H1 (cell line): ENCODE results near the gene C1S. TPM values are rescaled to one million over a fixed set of nuclear protein-coding genes. Genes with fewer than 3 reads are reported as not detected.

Source experiments
- CEBPB ChIP-seq: IDR thresholded peaks from 2 replicates; pipeline ENCODE4 v1.6.1; 2012; ENCODE audit warnings: low read depth, low read length
- MAFK ChIP-seq: IDR thresholded peaks from 2 replicates; pipeline ENCODE4 v1.6.1; 2012; ENCODE audit warnings: low read depth, mild to moderate bottlenecking, improper control_type of control experiment, low read length
- RBBP5 ChIP-seq: IDR thresholded peaks from 2 replicates; pipeline ENCODE4 v1.7.1; 2012; ENCODE audit warnings: low read depth, mild to moderate bottlenecking, inconsistent platforms, low read length, moderate library complexity, borderline replicate concordance
- SP4 ChIP-seq: IDR thresholded peaks from 2 replicates; pipeline ENCODE4 v1.6.1; 2012; ENCODE audit warnings: low read length, inconsistent platforms
- SUZ12 ChIP-seq: fragments of 200-600 bp; sonication (generic); IDR thresholded peaks from 2 replicates; pipeline ENCODE4 v1.6.1; 2012; ENCODE audit warnings: mild to moderate bottlenecking, inconsistent platforms, low read length, moderate library complexity, mixed read lengths
- polyA plus RNA-seq, 7 experiments: library from polyadenylated mRNA; depleted of rRNA in 3 of 7; stranded (reverse) in 5 of 7; unstranded in 2 of 7; fragments of >200 nt in 5 of 7; fragments of 200-250 nt in 2 of 7; gene quantifications; 1 replicate in 5 of 7; 2 replicates in 1 of 7; 4 replicates in 1 of 7; pipeline versions ENCODE4 v1.2.1 to v1.2.3, GENCODE V29; 2011 to 2013; ENCODE audit warnings: missing spikeins in 2 of 7, mixed read lengths in 2 of 7
- total RNA-seq: library from RNA; stranded (reverse); fragmentation: NEBNext Ultra II Directional; extraction: Animal tissue kit (Norgen Biotek cat#: 25700); gene quantifications from 2 replicates; pipeline ENCODE4 v1.2.1, GENCODE V29; 2021
- TF ChIP-seq, protein P1 (sequence below), 3 experiments: IDR thresholded peaks; 1 replicate in 2 of 3; 2 replicates in 1 of 3; pipeline versions ENCODE4 v1.5.1 to v1.6.1; 2011; ENCODE audit warnings: low read length in 3 of 3, mild to moderate bottlenecking in 3 of 3, inconsistent platforms in 2 of 3, low read depth in 1 of 3, moderate library complexity in 1 of 3; ENCODE audit not compliant: insufficient read depth in 1 of 3; ENCODE audit errors: control extremely low read depth in 1 of 3

The C1S gene
- total and polyA plus RNA-seq, 2 of the 8 experiments (the other 6 are each of a cell fraction or from before 2014, with no cell fraction given): 4.4 to 7.3 TPM

DNA sequence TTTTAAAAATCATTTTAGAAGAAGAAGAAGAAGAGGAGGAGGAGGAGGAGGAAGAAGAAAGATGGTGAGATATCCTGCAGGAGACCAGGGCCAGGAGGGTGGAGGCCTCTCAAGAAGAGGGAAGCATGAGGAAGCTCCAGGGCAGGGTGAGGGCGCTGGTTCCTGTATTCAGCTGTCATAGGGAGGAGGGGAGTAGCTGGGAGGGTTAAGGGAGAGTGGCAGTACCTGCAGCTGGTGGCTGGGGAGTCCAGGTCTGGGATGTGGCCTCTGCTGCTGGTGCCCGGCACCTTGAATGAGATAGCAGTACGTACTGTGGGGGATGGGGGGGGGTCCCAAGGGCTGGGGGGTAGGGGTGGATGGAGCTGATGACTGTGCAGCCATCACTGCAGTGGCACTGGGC is 58.4 kb downstream of the C1S start (continued):
- TF ChIP-seq, protein P1, sequence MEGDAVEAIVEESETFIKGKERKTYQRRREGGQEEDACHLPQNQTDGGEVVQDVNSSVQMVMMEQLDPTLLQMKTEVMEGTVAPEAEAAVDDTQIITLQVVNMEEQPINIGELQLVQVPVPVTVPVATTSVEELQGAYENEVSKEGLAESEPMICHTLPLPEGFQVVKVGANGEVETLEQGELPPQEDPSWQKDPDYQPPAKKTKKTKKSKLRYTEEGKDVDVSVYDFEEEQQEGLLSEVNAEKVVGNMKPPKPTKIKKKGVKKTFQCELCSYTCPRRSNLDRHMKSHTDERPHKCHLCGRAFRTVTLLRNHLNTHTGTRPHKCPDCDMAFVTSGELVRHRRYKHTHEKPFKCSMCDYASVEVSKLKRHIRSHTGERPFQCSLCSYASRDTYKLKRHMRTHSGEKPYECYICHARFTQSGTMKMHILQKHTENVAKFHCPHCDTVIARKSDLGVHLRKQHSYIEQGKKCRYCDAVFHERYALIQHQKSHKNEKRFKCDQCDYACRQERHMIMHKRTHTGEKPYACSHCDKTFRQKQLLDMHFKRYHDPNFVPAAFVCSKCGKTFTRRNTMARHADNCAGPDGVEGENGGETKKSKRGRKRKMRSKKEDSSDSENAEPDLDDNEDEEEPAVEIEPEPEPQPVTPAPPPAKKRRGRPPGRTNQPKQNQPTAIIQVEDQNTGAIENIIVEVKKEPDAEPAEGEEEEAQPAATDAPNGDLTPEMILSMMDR (IDR thresholded peaks at IDR 0.05; ENCODE audit: control extremely low read depth in 1 of 3, insufficient read depth in 1 of 3, low read depth in 1 of 3, low read length in 3 of 3): no peak
- TF ChIP-seq CEBPB: no peak
- TF ChIP-seq SP4: no peak
- no peak for TF ChIP-seq MAFK
- TF ChIP-seq RBBP5: no peak
- no peak for TF ChIP-seq SUZ12
